Stimulated activated naive CD8-positive, alpha-beta T cell treated with anti-CD3 and anti-CD28 coated beads, Interleukin-15, Interleukin-2, amounts not matched to agents 100 U/mL and 50 U/mL, for 24 hours (primary cell): ENCODE data around the gene METTL2B.
"Not testable (repeated sequence)": the region's sequence is repeated elsewhere in the genome, so short reads cannot be mapped to it uniquely, and the experiment has no call there.

Experiments
- ATAC-seq: fragments of 150-1000 bp; cut with Tn5 transposase; one replicate; pipeline ENCODE4 v1.10.0; 2021
- DNase-seq: peaks from one replicate; pipeline ENCODE4 v3.0.0; 2021

Gene METTL2B

DNA sequence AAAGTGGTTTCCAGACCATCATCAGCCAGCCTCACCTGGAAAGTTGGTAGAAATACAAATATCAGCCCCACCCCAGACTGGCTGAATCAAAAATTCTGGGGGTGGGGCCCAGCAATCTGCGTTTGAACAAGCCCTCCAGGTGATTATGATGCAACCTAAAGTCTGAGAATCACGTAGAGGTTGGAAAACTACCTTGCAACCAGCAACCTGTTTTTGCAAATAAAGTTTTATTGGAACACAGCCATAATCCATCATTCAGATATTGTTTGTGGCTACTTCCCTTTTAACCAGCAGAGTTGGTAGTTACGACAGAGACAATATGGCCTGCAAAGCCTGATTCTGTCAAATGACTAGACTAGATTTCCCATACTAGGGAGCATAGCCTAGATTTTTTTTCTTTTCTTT, 49.5 kb downstream of the METTL2B start:
- not testable (repeated sequence) for ATAC-seq

DNA sequence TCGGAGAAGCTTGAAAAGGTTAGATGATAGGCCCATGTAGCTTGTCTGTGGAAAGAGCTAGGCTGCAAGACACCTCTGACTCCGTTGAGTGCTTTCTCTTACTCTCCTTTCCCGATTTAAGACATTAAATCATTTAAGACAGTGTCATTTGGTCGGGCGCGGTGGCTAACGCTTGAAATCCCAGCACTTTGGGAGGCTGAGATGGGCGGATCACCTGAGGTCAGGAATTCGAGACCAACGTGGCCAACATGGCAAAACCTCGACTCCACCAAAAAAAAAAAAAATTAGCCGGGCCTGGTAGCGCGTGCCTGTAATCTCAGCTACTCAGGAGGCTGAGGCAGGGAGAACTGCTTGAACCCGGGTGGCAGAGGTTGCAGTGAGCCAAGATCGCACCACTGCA, 52.6 kb downstream of the METTL2B start:
- ATAC-seq, result not testable (repeated sequence)

More for the DNA sequence above, 49.5 kb downstream of the METTL2B start:
- DNase-seq, result not testable (repeated sequence)

DNA sequence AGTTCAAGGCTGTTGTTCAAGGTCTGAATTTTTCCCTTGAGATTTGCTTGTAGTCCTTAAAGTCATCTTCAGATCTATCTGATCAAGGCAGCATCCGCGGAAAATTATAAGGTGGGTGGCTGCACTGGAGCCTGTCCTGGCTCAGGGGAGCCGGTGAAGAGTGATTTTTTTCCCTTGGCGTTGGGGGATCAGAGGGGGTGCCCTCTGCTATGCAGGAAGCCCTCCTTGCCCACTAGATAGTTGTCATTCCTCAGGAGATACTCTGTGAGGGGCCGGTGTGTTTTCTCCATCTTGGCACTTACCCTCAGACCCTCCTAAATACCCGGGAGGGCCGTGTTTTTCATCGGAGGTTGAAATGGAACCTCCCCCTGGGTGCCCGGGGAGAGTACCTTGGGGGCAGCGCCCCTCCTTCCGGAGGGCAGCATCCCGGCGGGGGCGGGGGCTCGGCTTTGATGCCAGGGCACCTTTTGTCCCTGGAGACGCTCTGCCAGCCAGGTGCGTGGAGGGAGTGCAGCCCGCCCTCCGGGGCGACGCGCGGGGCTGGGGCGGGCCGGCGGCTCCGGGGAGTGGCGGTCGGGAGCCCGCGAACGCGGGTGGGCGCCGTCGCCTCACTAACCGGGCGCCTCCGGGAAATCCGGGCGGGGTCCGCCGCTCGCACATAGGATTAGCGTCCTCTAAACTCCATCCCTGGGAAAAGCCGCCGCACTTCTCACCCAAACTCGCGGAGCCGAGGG, 53.7 kb downstream of the METTL2B start:
- ATAC-seq (peak; percentile 8), DNase-seq (peak; percentile 61)

More for the DNA sequence above, 52.6 kb downstream of the METTL2B start:
- DNase-seq, result not testable (repeated sequence)

DNA sequence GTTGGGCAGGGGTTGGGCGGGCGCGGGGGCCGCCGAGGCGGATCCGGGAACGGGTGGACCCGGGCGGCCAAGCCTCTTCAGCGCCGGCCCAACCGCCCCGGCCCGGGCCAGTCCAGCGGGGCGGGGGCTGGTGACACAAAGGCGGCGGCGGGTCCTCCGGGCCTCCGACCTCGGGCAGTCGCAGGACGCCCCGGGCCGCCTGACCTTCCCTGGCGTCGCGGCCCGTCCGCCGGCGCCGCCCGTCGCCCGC, 54.2 kb downstream of the METTL2B start:
- DNase-seq, result no peak
- no peak for ATAC-seq

DNA sequence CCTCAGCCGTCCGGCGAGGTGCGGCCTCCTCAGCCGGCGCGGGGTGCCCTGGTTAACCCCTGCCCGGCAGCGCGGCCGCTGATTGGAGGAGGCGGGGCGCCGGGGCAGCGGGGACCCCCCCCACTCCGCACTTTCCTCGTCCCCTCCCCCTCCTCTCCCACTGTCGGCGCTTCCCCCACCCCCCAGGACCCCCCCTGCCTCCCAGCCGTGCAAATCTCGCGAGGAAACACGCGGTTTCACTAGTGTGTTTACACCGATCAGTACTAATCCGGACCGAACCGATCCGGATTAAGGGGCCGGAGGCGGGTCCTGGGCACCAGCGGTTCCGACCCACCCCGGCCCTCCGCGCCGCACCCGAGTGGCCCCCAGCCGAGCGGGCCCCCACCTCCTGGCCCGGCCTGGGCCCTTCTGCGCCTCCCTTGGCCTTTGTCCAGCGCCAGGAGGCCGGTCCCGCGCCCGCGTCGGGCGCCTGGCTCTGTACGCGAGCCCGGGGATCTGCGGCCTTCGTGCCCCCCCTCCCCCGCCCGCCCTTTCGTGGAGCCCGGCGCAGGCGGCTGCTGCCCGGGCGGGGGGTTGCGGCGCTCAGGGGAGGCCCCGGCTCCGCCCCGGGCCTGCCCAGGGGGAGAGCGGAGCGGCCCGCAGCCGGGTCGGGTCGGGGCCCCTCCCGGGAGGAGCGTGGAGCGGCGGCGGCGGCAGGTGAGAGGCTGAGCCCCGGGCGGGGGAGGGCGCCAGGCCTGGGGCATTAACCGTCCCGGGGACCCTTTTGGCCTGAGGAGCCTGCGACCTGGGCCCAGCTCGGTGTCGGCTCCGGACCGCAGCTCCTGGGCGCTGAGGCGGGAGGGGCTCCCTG, 54.8 kb downstream of the METTL2B start:
- peak; percentile 84 for ATAC-seq
- DNase-seq, result peak; percentile 86

DNA sequence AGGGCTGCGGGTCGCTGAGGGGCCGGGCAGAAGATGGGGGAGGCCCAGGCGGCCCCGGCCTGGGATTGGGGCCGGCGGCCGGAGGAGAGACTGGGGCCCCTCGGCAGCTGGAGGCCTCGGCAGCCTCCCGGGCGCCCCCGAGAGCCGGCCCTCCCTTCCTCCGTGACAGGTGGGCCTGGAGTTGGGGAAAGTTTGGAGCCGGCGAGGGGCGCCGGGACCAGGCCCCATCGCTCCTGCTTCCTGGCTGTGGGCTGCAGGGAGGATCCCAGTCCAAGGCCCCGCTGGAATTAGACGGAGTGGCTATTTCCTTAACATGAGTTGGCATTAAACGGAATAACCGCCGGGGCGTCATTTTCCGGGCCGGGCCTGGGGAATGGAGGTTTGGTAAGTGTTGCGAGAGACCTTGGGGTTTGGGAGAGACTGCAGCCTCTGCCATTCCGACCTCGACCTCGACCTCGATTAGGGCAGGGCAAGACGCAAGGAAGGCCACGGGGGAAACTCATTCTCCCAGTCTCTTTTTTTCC, 55.5 kb downstream of the METTL2B start:
- ATAC-seq, result peak; percentile 19
- DNase-seq, result peak; percentile 51

DNA sequence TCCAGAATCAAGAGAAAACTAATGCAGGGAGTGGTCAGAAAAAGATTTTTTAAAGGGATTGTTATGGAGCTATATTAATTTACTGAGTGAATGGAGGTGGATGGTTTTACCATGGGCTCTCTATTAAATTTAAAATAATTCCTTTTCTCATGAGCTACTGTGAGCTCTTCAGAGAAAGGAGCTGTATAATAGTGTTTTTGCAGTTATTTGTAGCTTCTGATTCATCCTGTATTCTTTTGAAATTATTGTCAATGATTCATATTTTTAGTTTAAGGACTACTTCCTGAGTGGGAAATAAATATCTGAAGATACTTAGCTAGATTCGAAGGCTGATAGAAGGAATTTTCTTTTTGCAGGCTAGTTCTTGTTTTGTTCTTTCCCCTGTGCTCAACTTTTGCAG, 56.4 kb downstream of the METTL2B start:
- ATAC-seq, DNase-seq: not testable (repeated sequence)

DNA sequence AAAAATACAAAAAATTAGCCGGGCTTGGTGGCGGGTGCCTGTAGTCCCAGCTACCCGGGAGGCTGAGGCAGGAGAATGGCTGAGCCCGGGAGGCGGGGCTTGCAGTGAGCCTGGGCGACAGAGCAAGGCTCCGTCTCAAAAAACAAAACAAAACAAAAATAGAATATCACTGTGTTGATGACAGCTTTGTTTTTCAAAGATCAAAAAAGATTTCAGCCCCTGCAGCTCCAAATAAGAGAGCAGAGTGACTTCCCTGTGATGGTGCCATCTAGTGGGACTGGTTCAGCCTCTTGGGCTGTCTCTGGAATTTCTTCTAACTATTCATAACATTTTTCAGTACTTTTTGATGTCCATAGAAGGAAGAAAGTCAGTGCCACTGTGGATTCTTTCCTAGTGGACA, 60.9 kb downstream of the METTL2B start:
- not testable (repeated sequence) for DNase-seq
- ATAC-seq, result peak; percentile 71

DNA sequence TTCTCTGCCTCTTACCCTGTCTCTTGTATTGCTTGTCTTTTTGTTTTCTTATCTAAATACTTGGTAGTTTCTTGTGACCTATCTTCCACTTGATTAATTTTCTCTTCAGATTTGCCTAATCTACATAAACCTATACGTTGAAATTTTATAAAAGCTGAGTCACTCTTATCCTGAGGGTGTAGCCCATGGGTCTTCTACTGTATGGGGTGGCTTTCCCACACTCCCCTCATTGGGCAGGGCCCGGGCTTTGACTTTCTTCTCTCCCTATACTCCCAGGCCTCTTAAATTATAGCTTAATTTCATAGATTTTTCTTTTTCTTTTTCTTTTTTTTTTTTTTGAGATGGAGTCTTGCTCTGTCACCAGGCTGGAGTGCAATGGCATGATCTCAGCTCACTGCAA, 66.0 kb downstream of the METTL2B start:
- not testable (repeated sequence) for DNase-seq, ATAC-seq

DNA sequence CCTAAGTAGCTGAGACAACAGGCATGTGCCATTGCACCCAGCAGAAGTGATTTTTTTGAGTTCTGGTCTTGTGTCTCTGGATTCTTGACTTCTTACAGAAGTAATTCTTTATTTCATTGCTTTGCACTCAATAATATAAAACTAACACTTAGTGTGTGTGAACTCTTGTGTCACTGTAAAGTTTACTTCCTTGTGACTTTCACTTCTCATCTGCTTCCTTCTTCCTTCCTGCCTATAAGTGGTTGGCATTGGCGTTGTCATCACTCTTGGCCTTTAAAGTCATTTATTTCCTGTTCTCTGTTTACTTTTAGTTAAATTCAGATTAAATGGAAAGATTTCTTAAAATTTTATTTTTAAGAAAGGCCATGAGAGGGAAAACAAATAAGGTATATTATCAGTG, 66.8 kb downstream of the METTL2B start:
- DNase-seq, ATAC-seq: not testable (repeated sequence)

DNA sequence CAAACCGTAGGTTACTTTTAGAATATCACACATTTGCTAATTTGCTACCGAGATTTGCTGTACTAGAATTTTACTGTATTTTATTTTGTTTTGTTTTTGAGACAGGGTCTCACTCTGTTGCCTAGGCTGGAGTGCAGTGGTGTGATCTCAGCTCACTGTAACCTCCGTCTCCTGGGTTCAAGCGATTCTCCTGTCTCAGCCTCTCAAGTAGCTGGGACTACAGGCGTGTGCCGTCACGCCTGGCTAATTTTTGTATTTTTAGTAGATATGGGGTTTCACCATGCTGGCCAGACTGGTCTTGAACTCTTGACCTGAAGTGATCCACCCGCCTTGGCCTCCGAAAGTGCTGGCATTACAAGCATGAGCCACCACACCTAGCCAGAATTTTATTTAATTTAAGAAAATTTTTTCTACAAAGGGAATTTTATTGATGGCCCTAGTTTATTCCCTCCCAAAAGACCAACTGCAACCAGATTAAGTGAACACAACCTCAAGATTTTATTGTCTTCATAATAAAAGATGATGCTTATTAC, 69.8 kb downstream of the METTL2B start:
- ATAC-seq, DNase-seq: not testable (repeated sequence)

DNA sequence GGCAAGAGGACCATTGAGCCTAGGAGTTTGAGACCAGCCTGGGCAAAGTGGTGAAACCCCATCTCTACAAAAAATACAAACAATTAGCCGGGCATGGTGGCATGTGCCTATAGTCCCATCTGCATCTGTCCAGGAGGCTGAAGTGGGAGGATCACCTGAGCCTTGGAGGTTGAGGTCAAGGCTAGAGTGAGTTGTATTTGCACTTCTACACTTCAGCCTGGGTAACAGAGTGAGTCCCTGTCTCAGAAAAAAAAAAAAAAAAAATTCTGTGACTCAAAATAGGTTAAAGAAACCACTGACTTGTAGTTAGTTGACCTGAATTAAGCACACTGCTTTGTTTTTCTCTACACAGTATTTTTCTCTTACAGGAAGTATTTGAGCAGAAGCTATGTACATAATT, 74.4 kb downstream of the METTL2B start:
- DNase-seq (no peak), ATAC-seq (no peak)

DNA sequence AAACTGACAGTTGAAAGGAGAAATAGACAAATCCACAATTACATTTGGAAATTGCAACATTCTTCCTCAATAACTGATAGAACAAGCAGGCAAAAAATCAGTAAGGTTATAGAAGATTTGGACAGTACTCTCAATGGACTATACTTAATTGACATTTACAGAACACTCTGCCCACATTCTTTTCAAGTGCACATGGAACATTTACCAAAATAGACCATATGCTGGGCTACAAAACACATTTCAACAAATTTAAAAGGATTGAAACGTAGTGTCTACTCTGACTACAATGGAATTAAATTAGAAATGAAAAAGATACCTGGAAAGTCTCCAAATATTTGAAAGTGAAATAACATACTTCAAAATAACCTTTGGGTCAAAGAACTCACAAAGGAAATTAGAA, 77.8 kb downstream of the METTL2B start:
- DNase-seq, result not testable (repeated sequence)

More for the DNA sequence above, 77.8 kb downstream of the METTL2B start:
- ATAC-seq, result not testable (repeated sequence)
